ENCODE measurements around the gene TOX3.

The TOX3 gene

DNA sequence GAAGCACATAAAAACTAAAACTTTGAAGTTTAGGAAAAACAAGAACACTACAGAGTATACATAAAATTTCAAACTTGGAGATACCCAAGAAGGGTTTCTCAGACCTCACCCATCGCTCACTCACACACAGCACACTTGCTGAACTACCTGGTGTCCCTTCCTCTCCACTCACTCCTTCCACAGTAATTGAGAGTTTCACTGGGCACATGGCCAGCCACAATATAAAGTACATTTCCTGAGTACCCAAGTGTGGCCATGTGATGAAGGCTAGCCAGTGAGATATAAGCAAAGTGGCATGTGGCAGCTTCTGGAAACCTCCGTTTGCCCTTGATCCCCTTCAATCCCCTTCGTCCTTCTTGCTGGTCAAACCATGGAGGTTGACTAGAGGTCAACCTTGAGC, 11.9 kb downstream of the TOX3 start:
- no peak for DNase-seq

DNA sequence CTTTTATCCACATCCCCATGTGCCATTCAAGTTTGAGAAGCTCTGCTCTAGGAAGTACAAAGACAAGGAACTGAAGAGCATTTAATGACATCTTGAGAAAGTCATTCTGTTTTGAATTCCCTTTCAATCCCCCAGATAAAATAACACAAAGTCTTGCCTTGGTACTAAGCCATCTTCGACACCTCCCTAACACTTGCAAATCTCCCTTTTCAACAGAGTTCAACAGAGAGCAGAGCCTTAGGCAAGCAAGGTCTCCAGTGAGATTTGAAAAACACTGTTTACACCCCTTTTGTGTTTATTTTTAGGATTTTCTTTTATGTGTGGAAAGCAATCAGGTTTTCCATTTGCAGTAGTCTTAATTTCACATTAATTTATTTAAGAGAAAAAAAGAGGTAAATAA, 13.6 kb downstream of the TOX3 start:
- DNase-seq, result no peak

GRCh38 chr16:52532384-52532783, 14.6 kb downstream of the TOX3 start:
- DNase-seq, result no peak

DNA sequence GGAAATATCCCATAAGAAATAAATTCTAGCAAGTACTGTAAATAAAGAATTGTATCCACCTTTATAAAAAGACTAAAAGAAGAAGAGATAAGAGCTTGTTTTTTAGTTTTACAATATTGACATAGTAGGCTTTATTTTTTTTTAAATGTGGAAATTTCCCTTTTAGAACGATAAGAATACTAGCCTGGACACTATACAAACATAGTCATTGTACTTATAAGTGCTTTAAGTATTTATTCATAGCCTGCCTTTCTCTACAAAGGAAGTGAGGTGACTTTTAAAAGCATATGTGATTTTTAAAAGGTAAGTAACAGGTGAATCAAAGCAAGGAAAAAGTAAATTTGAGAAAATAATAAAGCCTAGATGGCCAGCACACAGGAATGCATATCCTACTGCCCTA, 17.7 kb downstream of the TOX3 start:
- DNase-seq, result no peak

DNA sequence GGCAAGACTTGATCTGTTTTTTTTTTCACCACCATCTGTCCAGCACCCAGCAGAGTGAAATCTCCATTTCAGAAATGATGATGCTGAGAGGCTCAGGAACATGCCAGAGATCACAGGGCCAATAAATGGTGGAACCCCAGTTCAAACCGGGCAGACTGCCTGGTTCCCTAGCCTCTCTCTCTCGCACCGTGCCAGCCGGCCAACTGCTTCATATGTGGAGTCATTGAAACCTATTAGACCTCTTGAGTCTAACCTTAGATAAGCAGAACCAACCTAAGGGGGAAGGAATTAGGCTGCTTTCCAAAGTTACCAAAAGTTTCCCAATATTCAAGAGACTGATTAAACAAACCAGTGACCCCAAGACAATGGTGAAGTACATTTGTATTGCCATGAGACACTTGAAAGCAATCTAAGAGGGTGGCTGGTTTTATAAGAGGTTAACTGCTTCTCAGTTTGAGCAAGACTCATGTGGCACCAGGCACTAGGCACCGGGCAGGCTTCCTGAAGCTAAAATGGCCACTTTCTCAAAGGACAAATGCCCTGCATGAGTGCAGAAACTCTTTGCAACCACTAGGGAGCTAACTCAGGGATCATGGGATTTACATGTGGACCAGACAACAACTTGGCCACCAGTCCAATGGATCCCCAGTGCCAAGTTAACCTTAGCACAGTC, 18.4 kb downstream of the TOX3 start:
- DNase-seq, result no peak

DNA sequence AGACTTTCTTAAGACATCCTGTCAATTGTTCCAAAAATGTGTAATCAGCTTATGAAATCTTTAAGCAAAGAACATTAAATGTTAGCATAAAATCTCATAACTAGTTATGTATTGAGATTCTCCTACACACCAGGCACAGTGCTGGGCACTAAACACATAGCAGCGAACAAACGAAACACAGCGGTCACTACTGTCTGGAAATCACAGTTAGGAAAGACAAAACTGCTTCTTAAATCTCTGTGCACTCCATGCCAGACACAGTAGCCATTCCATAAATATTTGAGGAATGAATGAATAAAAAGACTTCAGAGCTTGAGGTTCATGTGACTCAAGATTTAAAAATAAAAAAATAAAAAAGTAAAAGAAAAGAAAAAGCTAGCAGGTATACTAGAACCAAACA, 20.1 kb downstream of the TOX3 start:
- DNase-seq, result no peak

GRCh38 chr16:52526116-52526828, 20.7 kb downstream of the TOX3 start:
- DNase-seq, result no peak

DNA sequence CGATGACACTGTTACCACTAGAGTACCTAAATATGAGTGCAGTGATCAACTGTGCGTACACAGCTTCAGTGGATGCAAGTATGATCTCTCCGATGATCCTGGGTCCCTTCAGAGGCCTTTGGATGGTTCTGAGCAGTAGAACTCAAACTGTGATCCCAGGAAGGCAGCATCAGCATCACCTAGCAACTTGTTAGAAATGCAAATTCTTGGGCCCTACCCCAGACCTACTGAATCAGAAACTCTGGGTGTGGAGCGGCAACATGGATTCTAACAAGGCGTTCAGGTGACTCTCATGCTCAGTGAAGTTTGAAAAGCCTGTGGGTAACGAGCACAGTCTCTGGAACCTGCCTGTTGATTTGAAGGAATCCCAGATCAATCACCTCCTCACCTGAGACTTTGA, 25.4 kb downstream of the TOX3 start:
- no peak for DNase-seq

DNA sequence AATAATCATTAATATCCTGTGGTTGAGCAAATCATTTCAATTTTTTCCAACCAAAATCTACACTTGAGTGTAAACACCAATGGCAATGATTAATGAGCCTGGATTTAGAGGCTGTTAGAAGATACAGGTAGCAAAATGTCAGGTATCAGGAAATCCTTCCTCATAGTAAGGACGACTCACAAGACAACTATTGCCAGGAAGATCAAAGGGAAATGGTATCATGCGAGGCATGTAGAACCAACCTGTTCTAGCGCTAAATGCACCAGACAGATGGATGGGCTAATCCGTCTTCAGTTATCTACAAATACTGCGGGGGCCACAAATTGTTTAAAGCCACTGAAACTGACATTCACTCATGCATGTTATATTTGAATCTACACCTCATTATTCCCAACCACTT, 28.1 kb downstream of the TOX3 start:
- DNase-seq, result no peak

DNA sequence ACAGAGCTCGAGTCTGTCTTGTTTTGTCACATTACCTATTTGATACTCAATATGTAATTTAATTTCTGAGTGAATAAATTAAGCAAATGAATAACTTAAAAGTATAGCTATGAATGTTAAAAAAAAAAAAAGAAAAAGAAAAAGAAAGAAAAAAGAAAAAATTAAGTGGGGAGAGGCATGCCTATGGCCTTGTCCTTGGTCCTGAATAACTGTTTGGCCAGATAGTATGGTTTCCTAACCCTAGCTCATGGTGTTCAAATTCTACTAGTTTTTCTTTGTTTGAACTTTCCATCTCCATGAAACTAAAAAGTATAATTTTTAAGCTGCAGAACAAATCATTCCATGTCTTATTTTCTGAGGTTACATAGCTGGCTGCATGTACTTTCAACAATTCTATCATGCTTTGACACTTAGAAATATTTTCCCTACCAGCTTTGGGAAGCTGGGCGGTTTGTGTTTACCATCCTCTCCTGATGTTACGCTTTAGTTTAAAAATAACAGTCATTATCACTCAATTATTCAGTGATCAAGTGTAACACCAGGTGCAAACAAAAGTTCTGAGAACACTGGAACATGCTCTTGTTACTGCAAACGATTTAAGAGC, 31.8 kb downstream of the TOX3 start:
- no peak for DNase-seq

GRCh38 chr16:52512297-52512987, 34.5 kb downstream of the TOX3 start:
- DNase-seq, result no peak

GRCh38 chr16:52501746-52502145, 45.2 kb downstream of the TOX3 start:
- DNase-seq, result no peak

GRCh38 chr16:52500963-52501362, 46.0 kb downstream of the TOX3 start:
- DNase-seq, result no peak

DNA sequence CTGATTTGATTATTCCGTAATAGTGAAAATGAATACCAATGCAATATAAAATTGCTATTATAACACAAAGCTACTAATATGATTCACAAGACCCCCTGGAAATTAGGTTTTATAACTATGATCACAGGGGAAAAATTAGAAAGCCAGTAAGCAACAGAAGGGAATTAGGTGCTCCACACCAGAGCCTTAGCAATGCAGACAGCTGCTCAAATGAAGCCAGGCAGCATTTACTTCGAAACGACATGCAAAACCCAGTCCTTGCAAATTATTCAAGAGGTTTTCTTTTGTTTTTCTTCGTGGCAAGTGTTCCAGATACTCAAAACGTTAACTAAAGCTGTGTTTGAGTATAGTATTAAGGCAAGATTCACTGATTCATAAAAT, 47.9 kb downstream of the TOX3 start:
- no peak for DNase-seq

- DNase-seq, result no peak
Observed at GRCh38 chr16:52498328-52499059, 48.4 kb downstream of the TOX3 start.

DNA sequence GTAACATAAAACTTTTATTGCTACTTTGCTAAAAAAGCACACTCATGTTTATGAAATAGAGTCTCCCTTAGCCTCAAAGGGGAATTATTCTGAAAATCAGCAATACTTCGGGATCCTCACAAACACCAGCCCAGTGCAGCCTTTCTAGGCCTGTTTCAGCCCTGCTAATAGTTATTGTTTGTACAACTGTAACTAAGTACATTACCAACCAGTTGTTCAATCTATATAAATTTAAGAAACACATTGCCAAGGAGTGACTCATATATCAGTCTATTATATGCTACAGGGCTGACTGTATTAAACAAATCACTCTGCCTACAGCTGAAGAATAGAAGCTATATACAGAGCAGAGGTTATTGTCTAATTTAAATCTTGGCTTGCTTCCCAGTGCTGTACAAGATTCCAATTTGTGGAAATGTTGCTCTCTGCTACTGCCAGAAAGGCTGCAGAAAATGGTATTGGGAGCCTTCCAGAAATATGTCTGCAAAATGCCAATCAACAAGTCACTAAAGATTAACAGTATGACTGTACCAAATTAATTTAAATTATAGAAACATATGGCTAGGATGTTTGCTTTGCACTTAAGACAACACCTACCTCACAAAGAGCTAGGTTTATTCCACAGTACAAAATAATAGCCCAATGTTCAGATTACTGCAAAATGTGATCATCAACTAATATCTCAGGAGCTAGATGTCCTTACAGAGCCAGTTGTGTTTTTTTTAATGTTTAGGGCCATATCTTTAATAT, 49.7 kb downstream of the TOX3 start:
- DNase-seq, result no peak

DNA sequence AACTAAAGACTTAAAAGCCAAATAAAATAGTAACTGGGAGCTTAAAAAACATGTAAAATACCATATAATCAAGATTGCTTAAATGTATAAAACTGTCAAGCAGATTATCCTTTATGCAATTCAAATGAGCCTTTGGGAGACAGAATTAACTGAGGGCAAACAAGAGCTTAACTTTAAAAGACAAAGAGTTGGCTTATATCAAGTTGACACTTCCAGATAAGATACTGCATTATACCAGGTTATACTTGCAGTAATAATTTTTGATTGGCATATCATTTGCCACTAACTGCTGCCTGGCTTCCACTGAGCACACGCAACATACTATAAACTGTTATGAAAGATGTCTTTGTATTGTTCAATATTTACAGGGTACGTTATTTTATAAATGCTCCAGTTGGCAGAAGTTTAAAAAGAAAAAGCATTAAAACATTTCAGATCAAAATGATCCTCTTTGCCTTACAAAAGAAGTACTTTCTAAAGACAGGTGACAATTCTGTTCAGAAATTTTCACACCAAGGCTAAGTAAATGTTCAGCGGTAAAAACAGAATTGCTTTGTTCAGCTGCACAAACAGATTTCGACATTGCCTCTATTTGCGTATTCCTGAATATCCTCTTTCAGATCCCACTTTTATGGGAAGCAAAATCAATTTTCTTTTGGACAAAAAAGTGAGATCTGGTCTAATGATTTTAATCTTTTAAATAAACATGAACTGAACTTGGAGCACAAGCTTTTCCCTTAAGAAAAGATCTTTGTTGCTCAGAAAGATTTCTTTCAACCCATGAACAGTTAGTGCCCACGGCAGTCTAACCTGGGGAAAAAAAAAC, 50.7 kb downstream of the TOX3 start:
- no peak for DNase-seq

DNA sequence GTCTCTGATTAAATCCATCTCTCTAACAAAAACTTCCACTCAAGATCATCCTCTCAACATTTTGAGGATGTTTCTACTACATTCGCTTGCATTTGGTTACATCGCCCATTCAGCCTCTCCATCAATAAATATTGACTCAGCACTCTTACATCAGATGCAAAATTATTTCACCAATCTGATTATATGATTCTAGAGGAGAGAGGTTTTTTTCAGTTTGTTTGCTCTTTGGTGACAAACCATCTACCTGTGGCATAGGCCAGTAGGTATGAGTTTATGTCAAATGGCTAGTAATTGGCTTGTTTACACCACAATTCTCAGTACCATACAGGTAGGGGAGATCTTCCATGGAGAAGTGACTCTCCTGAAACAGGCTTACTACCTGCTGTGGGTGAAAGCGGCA, 52.3 kb downstream of the TOX3 start:
- DNase-seq, result no peak

GRCh38 chr16:52494145-52494544, 52.8 kb downstream of the TOX3 start:
- DNase-seq, result no peak

DNA sequence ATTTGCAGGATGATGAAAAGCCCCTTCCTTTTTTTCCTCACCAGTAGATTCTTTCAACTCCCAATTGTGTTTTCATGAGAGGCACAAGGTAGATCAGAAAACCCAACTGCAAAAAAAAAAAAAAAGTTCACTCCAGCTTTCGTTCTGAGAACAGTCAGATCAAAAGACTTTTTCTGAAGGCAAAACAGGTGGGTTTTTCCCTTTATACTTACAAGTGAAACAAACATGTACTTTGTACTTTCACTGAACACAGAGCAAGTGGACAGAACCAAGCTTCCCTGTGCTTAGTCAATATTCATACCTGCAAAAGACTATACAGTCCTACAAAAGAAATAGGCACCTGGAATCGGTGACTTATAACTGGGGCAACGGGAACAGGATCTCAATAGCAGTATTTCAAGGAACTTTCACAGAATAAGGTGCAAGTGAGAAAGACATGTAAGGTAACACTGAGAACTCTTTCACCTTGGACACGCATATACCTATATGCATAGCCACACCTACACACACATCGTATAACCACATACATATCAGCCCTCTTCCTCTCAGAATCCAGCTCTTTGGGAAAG, 54.1 kb downstream of the TOX3 start:
- no peak for DNase-seq

DNA sequence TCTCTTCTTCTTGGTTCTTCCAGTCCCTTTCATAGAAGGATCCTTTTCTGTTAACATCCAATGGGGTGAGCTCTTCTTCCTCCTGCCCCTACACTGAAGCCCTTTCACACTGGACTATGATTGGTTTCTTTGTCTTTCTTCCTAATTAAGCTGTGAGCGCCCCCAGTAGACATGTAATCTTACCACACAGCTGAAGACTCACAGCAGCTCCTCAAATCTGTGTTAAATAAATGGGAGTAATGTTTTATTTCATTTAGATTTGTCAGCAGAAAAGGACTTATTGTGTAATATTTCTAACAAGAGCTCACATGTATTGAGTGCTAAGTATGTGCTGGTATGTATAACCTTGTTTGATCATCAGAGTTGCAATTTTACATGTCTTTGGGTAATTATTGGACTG, 55.7 kb downstream of the TOX3 start:
- DNase-seq, result no peak

All from activated CD4-positive, alpha-beta T cell treated with anti-CD3 and anti-CD28 coated beads for 48 hours (primary cell).